GM12873 (cell line): Measurements from ENCODE around the gene MRPL12.
A peak's percentile ranks its signal among the peaks of the same experiment; 100 is the strongest.

ENCODE experiments used
- TF ChIP-seq, protein P1 (sequence below): IDR thresholded peaks from 2 replicates; pipeline ENCODE4 v1.5.1; 2012; ENCODE audit warnings: low read depth, mild to moderate bottlenecking, moderate library complexity, low read length, control low read depth; ENCODE audit not compliant: insufficient read depth; ENCODE audit errors: missing control alignments

Gene MRPL12

DNA sequence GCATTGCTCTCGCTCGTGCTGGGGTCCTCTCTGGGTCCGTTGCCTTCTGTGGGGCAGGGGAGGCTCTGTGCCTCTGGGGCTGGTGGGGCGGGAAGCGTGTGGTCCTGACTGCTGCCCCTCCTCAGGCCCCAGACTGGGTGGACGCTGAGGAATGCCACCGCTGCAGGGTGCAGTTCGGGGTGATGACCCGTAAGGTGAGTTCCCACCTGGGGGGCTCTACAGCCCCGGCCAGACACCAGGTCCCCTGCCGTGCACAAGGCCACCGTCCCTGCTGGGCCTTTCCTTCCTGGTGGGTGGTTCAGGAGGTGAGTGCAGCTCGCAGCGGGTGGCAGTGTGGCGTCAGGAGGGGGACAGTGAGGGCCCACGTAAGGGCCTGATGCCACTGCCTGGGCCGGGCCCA, 12.6 kb upstream of the MRPL12 start:
- TF ChIP-seq, protein P1, sequence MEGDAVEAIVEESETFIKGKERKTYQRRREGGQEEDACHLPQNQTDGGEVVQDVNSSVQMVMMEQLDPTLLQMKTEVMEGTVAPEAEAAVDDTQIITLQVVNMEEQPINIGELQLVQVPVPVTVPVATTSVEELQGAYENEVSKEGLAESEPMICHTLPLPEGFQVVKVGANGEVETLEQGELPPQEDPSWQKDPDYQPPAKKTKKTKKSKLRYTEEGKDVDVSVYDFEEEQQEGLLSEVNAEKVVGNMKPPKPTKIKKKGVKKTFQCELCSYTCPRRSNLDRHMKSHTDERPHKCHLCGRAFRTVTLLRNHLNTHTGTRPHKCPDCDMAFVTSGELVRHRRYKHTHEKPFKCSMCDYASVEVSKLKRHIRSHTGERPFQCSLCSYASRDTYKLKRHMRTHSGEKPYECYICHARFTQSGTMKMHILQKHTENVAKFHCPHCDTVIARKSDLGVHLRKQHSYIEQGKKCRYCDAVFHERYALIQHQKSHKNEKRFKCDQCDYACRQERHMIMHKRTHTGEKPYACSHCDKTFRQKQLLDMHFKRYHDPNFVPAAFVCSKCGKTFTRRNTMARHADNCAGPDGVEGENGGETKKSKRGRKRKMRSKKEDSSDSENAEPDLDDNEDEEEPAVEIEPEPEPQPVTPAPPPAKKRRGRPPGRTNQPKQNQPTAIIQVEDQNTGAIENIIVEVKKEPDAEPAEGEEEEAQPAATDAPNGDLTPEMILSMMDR = no peak

- TF ChIP-seq, protein P1 = no peak
Measured at GRCh38 chr17:81691196-81691595, 12.0 kb upstream of the MRPL12 start.

GRCh38 chr17:81691608-81692007, 11.6 kb upstream of the MRPL12 start:
- TF ChIP-seq, protein P1 = no peak

DNA sequence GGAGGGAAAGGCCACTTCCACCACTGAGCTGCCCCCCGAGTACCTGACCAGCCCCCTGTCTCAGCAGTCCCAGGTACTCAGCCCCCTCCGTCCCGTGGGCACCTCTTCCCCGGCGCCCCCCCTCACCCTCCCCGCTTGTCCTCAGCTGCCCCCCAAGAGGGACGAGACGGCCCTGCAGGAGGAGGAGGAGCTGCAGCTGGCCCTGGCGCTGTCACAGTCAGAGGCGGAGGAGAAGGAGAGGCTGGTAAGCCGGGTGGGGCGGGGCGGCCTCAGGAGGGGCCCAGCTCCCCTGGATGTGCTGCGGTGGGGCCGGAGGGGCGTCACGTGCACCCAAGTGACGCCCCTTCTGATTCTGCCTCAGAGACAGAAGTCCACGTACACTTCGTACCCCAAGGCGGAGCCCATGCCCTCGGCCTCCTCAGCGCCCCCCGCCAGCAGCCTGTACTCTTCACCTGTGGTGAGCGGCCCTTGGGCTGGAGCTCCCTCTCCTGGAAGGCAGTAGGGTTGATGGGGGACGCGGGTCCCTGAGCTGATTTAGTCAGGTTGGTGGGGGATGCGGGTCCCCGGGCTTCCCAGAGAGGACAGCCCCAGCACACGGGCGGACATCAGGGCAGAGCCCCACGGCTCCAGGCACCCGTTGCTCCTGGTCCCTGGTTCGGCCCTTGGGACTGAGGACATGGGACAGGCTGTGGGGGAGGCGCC, 9.5 kb upstream of the MRPL12 start:
- TF ChIP-seq, protein P1 = peak; percentile 9

GRCh38 chr17:81694810-81695209, 8.4 kb upstream of the MRPL12 start:
- TF ChIP-seq, protein P1 = no peak

- TF ChIP-seq, protein P1 = no peak
Measured at GRCh38 chr17:81695211-81695610, 8.0 kb upstream of the MRPL12 start.

GRCh38 chr17:81695801-81696200, 7.4 kb upstream of the MRPL12 start:
- TF ChIP-seq, protein P1 = no peak
